H9 (cell line): ENCODE results near the gene NR1D1. TPM values are rescaled to one million over a fixed set of nuclear protein-coding genes. Genes with fewer than 3 reads are reported as not detected.

Source experiments
- DNase-seq: peaks from one replicate; pipeline ENCODE4 v3.0.0-alpha.2; 2017
- H2AFZ ChIP-seq: one replicate; pipeline ENCODE4 v1.6.1; 2013; ENCODE audit warnings: mild to moderate bottlenecking, low read length, control low read depth, moderate library complexity
- H2AK5ac ChIP-seq: 2 replicates; pipeline ENCODE4 v1.6.1; 2013; ENCODE audit warnings: low read length, control low read depth, mixed read lengths; ENCODE audit not compliant: insufficient read length
- H2BK120ac ChIP-seq: one replicate; pipeline ENCODE4 v1.6.1; 2013; ENCODE audit warnings: low read depth, mild to moderate bottlenecking, low read length, control low read depth, inconsistent platforms; ENCODE audit not compliant: poor library complexity, severe bottlenecking
- H2BK12ac ChIP-seq: 2 replicates; pipeline ENCODE4 v1.6.1; 2013; ENCODE audit warnings: low read length, control low read depth, mixed read lengths, low read depth; ENCODE audit not compliant: insufficient read length
- H2BK15ac ChIP-seq: 2 replicates; pipeline ENCODE4 v1.6.1; 2013; ENCODE audit warnings: low read depth, low read length, control low read depth
- H2BK20ac ChIP-seq: one replicate; pipeline ENCODE4 v1.6.1; 2013; ENCODE audit warnings: low read depth, mild to moderate bottlenecking, low read length, control low read depth, inconsistent platforms; ENCODE audit not compliant: poor library complexity, severe bottlenecking
- H2BK5ac ChIP-seq: 2 replicates; pipeline ENCODE4 v1.6.1; 2013; ENCODE audit warnings: low read length, control low read depth, mixed read lengths; ENCODE audit not compliant: insufficient read length
- H3K14ac ChIP-seq: 2 replicates; pipeline ENCODE4 v1.6.1; 2013; ENCODE audit warnings: low read length, control low read depth; ENCODE audit not compliant: insufficient read depth
- H3K18ac ChIP-seq: 2 replicates; pipeline ENCODE4 v1.6.1; 2013; ENCODE audit warnings: low read depth, mild to moderate bottlenecking, mixed read lengths, low read length, control low read depth; ENCODE audit not compliant: insufficient read length
- H3K23ac ChIP-seq: 2 replicates; pipeline ENCODE4 v1.6.1; 2013; ENCODE audit warnings: low read length, control low read depth, mixed read lengths, low read depth; ENCODE audit not compliant: insufficient read length
- H3K23me2 ChIP-seq: 2 replicates; pipeline ENCODE4 v1.6.1; 2013; ENCODE audit warnings: low read depth, mild to moderate bottlenecking, mixed read lengths, low read length, control low read depth; ENCODE audit not compliant: insufficient read length, poor library complexity, severe bottlenecking
- H3K27ac ChIP-seq: 2 replicates; pipeline ENCODE4 v1.5.1; 2013; ENCODE audit warnings: low read length, control low read depth, mixed read lengths, low read depth; ENCODE audit not compliant: insufficient read length
- H3K27me3 ChIP-seq: 2 replicates; pipeline ENCODE4 v1.6.1; 2013; ENCODE audit warnings: low read length, control low read depth, inconsistent platforms; ENCODE audit not compliant: insufficient read depth
- H3K4ac ChIP-seq: 2 replicates; pipeline ENCODE4 v1.6.1; 2013; ENCODE audit warnings: low read depth, mild to moderate bottlenecking, control low read depth, inconsistent platforms, low read length, moderate library complexity
- H3K4me1 ChIP-seq: 2 replicates; pipeline ENCODE4 v1.6.1; 2013; ENCODE audit warnings: low read length, control low read depth, inconsistent platforms; ENCODE audit not compliant: insufficient read depth
- H3K4me2 ChIP-seq: 2 replicates; pipeline ENCODE4 v1.6.1; 2013; ENCODE audit warnings: low read length, control low read depth, mixed read lengths; ENCODE audit not compliant: insufficient read length, insufficient read depth
- H3K56ac ChIP-seq: 2 replicates; pipeline ENCODE4 v1.6.1; 2013; ENCODE audit warnings: low read depth, mild to moderate bottlenecking, mixed read lengths, low read length, control low read depth; ENCODE audit not compliant: insufficient read length
- H3K79me1 ChIP-seq: 2 replicates; pipeline ENCODE4 v1.6.1; 2013; ENCODE audit warnings: low read depth, mild to moderate bottlenecking, moderate library complexity, low read length, control low read depth, inconsistent platforms; ENCODE audit not compliant: insufficient read depth, poor library complexity, severe bottlenecking
- H3K79me2 ChIP-seq: 2 replicates; pipeline ENCODE4 v1.6.1; 2013; ENCODE audit warnings: low read length, control low read depth, inconsistent platforms; ENCODE audit not compliant: insufficient read depth
- H3K9ac ChIP-seq: 2 replicates; pipeline ENCODE4 v1.6.1; 2013; ENCODE audit warnings: low read length, control low read depth, mixed read lengths; ENCODE audit not compliant: insufficient read length; ENCODE audit errors: extremely low read depth
- H3K9me3 ChIP-seq: one replicate; pipeline ENCODE4 v1.6.1; 2013; ENCODE audit warnings: low read depth, low read length, inconsistent platforms; ENCODE audit not compliant: control insufficient read depth
- H3T11ph ChIP-seq: one replicate; pipeline ENCODE4 v1.6.1; 2013; ENCODE audit warnings: mild to moderate bottlenecking, low read length, control low read depth, inconsistent platforms
- H4K20me1 ChIP-seq: one replicate; pipeline ENCODE4 v1.6.1; 2013; ENCODE audit not compliant: control insufficient read depth, insufficient read length, insufficient read depth
- H4K5ac ChIP-seq: 2 replicates; pipeline ENCODE4 v1.6.1; 2013; ENCODE audit warnings: low read depth, mild to moderate bottlenecking, mixed read lengths, low read length, control low read depth; ENCODE audit not compliant: insufficient read length
- H4K8ac ChIP-seq: replicated peaks from 2 replicates; pipeline ENCODE4 v1.6.1; 2013; ENCODE audit warnings: low read length, control low read depth, mixed read lengths, low read depth; ENCODE audit not compliant: insufficient read length
- H4K91ac ChIP-seq: 2 replicates; pipeline ENCODE4 v1.6.1; 2013; ENCODE audit warnings: low read depth, mild to moderate bottlenecking, moderate library complexity, mixed read lengths, low read length, control low read depth; ENCODE audit not compliant: insufficient read length
- H3K27ac Mint-ChIP-seq, 3 experiments: 2 replicates in 2 of 3; 3 replicates in 1 of 3; pipeline ENCODE4 v1.8.0; 2020 to 2021; ENCODE audit warnings: mixed read lengths in 3 of 3, mild to moderate bottlenecking in 1 of 3, moderate library complexity in 1 of 3
- H3K27me3 Mint-ChIP-seq: 2 replicates; pipeline ENCODE4 v1.8.0; 2021; ENCODE audit warnings: low read depth, mild to moderate bottlenecking, moderate library complexity, mixed read lengths
- H3K36me3 Mint-ChIP-seq, 3 experiments: 2 replicates in 2 of 3; 3 replicates in 1 of 3; pipeline ENCODE4 v1.8.0; 2020 to 2021; ENCODE audit warnings: low read depth in 3 of 3, mixed read lengths in 3 of 3; ENCODE audit not compliant: insufficient read depth in 1 of 3
- H3K4me1 Mint-ChIP-seq, 2 experiments: 2 replicates each; pipeline ENCODE4 v1.8.0; 2020; ENCODE audit warnings: mixed read lengths in 2 of 2
- H3K4me3 Mint-ChIP-seq, 2 experiments: 2 replicates in 1 of 2; 3 replicates in 1 of 2; pipeline ENCODE4 v1.8.0; 2020 to 2021; ENCODE audit warnings: mild to moderate bottlenecking in 2 of 2, mixed read lengths in 2 of 2, moderate library complexity in 1 of 2
- H3K9me3 Mint-ChIP-seq, 2 experiments: 2 replicates in 1 of 2; 3 replicates in 1 of 2; pipeline ENCODE4 v1.8.0; 2020; ENCODE audit warnings: mild to moderate bottlenecking in 2 of 2, mixed read lengths in 2 of 2, moderate library complexity in 1 of 2
- CTCF ChIP-seq: fragments of 200-600 bp; sonication (generic); conservative IDR thresholded peaks from 3 replicates; pipeline ENCODE4 v1.8.0; 2021; ENCODE audit warnings: antibody characterized with exemption, mild to moderate bottlenecking
- WGBS: extraction: QIAGEN DNeasy Blood & Tissue Kit; methylation state at CpG from one replicate; pipeline ENCODE4 v1.1.7; 2013; ENCODE audit warnings: missing lambda C conversion rate, low lambda C conversion rate, mixed read lengths; ENCODE audit not compliant: insufficient read length; ENCODE audit errors: extremely low coverage; 5-methylcytosine and 5-hydroxymethylcytosine counted together
- total RNA-seq: library from RNA; stranded (reverse); gene quantifications from 2 replicates; pipeline ENCODE4 v1.2.1, GENCODE V29; 2021

NR1D1 gene
- total RNA-seq, 1 experiment from 2014 or later: 8.6 TPM

GRCh38 chr17:40139566-40140058 is 39.2 kb upstream of the NR1D1 start:
- peak overlapping the region; percentile 80 for H2BK12ac ChIP-seq
- H3K14ac ChIP-seq: peak overlapping the region; percentile 78
- H3K18ac ChIP-seq: peak overlapping the region; percentile 85
- peaks cover 16 to 18% of the 10 kb centered on the region in 2 experiments for H3K4me1 Mint-ChIP-seq
- no peak overlapping the region for H4K5ac ChIP-seq
- no peak overlapping the region for H2BK15ac ChIP-seq
- TF ChIP-seq CTCF: no peak
- H3K36me3 Mint-ChIP-seq: peaks cover 28 to 63% (median 37%) of the 10 kb centered on the region in 3 experiments; a peak in 6 of 7 replicates
- H3K9ac ChIP-seq: peak overlapping the region; percentile 86
- H3K4me1 ChIP-seq: no peaks in the 10 kb centered on the region
- DNase-seq: peak; percentile 47
- peak overlapping the region; percentile 55 for H3K23ac ChIP-seq
- H3K27me3 ChIP-seq: no peaks in the 10 kb centered on the region
- H4K20me1 ChIP-seq: peaks cover 3% of the 10 kb centered on the region
- no peak overlapping the region for H4K91ac ChIP-seq
- H3K79me2 ChIP-seq: no peaks in the 10 kb centered on the region; the same call in 1 of the 2 replicates
- no peak overlapping the region for H3K4ac ChIP-seq
- H4K8ac ChIP-seq: no peak overlapping the region
- H3T11ph ChIP-seq: peak overlapping the region; percentile 56
- no peak overlapping the region for H2AK5ac ChIP-seq
- peaks cover 10% of the 10 kb centered on the region for H3K23me2 ChIP-seq
- no peaks in the 10 kb centered on the region for H3K9me3 Mint-ChIP-seq
- H3K27ac ChIP-seq: peak overlapping the region; percentile 87
- peak overlapping the region; percentile 97 to 99 (median 97); a peak in 6 of 7 replicates for H3K27ac Mint-ChIP-seq
- H3K4me2 ChIP-seq: peak overlapping the region; percentile 98
- no peak overlapping the region for H3K56ac ChIP-seq
- no CpG with 5 or more reads among the region's 14 CpGs for WGBS
- H3K4me3 Mint-ChIP-seq: peak overlapping the region; percentile 92 to 95
- H2AFZ ChIP-seq: no peak overlapping the region
- H2BK5ac ChIP-seq: peak overlapping the region; percentile 33
- H2BK20ac ChIP-seq: no peak overlapping the region
- H2BK120ac ChIP-seq: peak overlapping the region; percentile 42
- H3K79me1 ChIP-seq: peaks cover 7% of the 10 kb centered on the region
- H3K9me3 ChIP-seq: no peaks in the 10 kb centered on the region
- no peaks in the 10 kb centered on the region for H3K27me3 Mint-ChIP-seq
